Colon (tissue), 2 donors: Measurements from ENCODE around the gene EYA2.

ENCODE experiments used
- FAIRE-seq: peaks from 2 replicates; lab custom pipeline; 2012; peaks lifted over from hg19 to GRCh38; lab: Jason Lieb, UNC
- donor health status: control.
- donor health status: control.

The EYA2 gene

GRCh38 chr20:47036091-47036870, 141.6 kb downstream of the EYA2 start:
- no peak for FAIRE-seq

DNA sequence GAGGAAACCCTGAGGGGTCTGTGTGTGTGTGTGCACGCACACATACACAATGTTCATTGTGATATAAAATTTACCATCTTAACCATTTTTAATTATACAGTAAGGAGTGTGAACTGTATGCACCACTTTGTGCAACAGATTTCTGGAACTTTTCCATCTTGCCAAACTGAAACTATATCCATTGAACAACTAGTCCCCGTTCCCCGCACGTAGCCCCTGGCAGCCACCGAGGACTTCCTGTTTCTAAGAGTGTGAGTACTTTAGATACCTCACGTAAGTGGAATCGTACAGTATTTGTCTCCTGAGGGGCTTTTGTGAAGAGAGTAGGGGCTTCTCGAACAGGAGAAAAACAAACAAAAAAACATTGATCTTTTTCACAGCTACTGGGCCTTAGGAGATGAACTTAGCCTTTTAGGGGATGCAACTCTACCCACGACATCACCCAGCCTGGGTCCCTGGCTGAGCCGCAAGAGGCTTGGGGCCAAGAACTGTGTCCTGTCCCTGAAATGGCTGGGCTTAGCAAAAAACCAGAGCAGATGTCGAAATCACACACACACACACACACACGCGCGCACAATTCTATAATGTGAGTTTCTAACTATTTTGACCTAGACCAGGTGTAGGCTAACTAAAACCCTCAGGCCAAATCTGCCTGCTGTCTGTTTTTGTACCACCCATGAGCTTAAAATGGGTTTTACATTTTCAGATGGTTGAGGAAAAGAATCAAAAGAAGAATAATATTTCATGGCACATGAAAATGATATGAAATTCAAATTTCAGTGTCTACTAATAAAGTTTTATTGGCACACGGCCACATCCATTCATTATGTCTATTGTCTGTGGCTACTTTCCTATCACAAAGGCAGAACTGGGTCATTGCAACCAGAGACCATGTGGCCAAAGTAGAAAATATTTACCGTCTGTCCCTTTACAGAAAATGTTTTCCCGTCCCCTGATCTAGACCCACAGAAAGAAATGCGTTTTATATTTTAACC, 144.2 kb downstream of the EYA2 start:
- FAIRE-seq, result no peak

- FAIRE-seq, result no peak
These were observed 146.0 kb downstream of the EYA2 start for GRCh38 chr20:47040506-47041125.

DNA sequence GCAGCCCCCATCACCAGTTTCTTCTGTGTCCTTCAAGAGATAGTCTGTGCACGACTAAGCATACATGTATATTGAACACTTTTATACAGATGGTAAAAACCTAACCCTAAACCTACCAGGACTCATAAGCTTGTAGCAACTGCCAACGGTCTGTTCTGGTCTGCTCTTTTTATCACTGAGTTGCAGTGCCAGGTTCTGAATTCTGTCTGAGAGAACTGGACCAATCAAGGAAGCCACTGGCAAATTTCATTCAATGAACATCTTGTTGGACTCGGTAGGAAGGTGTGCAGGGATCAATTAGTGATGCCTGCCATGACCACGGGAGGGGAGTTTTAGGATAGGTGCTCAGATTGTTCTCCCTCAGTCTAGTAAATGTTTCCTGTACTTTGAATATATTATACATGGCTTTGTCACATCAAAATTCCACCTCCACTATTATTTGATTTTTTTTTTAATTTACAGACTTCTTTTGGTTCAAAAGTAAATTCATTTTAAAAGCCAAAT, 146.8 kb downstream of the EYA2 start:
- FAIRE-seq, result no peak

DNA sequence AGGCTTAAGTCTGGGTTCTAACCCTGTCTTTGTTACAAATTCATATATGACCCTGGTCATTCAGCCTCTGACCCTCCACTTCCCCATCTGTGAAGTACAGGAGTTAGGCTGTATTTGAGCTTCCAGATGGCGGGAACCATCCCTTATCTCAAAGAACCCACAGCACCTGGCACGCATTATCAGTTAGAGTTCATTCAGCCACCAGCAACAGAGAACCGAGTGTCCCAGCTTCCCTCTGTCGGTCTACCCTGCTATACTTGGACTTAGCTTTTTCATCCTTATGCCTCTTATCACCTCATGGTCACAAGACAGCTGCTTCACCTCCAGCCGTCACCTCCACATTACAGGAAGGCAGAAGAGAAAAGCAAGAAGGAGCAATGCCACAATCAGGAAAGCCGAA, 147.8 kb downstream of the EYA2 start:
- no peak for FAIRE-seq

- no peak for FAIRE-seq
These were observed 148.4 kb downstream of the EYA2 start for GRCh38 chr20:47043086-47043485.

DNA sequence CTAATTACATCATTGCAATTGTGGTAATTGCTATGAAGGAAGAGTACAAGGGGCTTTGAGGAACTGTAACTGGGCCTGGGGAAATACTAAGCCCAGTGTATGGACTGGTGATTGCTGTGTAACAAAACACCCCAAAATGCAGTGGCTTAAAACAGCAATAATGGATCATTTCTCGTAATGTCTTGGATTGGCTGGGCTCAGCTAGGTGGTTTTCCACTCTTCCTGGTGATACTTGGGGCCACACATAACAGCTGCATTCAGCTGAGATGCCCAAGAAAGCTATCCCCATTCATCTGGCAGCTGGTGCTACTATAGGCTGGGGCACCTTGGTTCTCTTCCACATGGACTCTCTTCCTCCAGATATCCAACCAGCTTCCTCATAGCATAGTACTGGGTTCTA, 150.3 kb downstream of the EYA2 start:
- no peak for FAIRE-seq

GRCh38 chr20:47048054-47048453, 153.4 kb downstream of the EYA2 start:
- FAIRE-seq, result no peak

DNA sequence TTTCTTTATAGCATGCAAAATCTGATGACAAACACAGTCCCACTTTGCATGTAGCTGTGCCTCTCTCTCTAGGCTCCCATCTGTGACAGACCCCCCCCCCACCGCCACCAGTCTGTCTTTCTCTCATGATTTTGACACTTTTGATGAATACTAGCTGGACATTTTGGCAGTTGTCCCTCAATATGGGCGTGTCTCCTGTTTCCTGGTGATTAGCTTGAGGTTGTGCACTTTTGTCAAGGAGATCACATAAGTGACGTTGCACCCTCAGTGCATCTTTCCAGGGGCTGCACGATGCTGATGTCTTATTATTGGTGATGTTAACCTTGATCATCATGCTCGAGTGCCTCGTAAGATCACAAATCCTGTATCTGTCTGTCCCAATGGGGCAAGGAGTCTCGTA, 155.1 kb downstream of the EYA2 start:
- no peak for FAIRE-seq

DNA sequence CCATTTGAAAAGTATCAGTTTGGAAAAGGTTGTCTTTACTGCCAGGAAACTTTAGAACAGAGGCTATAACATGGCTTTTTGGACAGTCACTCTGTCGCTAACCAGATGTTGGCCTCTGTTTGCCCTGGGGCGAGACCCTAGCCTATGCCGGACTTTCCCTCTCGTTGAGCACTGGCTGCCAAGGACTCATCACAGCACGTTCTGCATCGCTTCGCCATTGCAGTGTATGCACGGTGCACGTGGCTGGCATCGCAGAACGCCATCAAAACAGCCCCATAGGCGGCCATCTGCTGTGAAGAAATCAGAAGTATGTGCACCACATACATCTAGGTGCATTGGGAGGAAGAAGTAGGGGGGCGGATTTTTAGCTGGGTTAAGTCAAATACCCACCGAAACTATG, 156.4 kb downstream of the EYA2 start:
- FAIRE-seq, result no peak

GRCh38 chr20:47051936-47052526, 157.4 kb downstream of the EYA2 start:
- FAIRE-seq, result no peak

- no peak for FAIRE-seq
These were observed 159.9 kb downstream of the EYA2 start for GRCh38 chr20:47054506-47054905.

DNA sequence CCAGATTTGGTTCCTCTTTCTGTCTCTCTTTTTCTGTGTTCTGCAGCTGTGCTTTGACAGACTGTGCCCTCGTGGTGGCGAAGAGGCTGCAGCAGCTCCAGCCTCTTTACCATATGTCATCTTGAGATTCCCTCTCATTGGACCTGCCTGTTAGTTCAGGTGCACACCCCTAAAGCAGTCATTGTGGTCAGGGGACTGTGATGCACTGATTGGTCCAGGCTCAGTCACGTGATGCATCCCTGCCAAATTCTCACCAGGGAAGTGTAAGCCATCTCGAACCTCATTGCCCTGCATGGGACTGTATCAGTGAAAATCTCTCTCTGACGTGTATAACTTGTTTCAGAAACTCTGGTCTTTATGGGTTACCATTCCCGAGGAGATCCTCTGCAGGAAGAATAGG, 160.3 kb downstream of the EYA2 start:
- FAIRE-seq, result no peak

- FAIRE-seq, result no peak
These were observed 161.2 kb downstream of the EYA2 start for GRCh38 chr20:47055699-47056369.

DNA sequence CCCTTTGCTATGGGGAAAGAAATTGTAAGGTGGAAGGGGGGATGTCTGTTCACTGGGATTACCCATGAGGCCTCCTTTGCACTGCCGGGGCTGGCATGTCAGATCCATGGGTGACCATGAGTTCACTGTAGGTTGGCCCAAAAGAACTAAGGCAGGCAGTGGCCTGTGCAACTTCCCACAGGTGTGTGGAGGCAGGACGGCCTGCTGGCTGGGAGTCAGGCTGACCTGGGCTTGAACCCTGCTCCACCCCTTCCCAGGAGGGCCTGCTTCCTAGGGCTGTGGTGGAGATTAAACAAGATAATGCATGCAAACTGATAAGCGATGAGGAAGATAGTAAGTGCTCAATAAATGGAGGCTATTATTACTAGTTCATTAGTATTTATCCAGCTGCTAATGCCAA, 163.0 kb downstream of the EYA2 start:
- no peak for FAIRE-seq

DNA sequence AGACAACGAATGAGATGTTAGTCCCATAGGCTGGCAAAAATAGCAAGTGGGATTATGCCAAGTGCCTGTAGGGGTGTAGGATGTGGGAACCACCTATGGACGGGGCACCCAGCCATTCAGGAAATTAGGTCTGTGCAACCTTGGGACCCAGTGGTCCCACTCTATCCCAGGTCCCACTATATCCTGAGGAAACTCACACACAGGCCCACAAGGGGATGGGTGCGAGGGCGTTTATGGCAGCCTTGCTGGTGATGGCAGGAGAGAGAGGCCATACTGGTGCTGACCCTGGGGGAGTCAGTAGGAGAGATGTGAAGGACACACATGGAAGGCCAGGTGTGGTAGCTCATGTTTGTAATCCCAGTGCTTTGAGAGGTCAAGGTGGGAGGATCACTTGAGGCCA, 163.6 kb downstream of the EYA2 start:
- no peak for FAIRE-seq

- FAIRE-seq, result no peak
These were observed 164.9 kb downstream of the EYA2 start for GRCh38 chr20:47059536-47059935.

- FAIRE-seq, result no peak
These were observed 166.9 kb downstream of the EYA2 start for GRCh38 chr20:47061549-47061948.

DNA sequence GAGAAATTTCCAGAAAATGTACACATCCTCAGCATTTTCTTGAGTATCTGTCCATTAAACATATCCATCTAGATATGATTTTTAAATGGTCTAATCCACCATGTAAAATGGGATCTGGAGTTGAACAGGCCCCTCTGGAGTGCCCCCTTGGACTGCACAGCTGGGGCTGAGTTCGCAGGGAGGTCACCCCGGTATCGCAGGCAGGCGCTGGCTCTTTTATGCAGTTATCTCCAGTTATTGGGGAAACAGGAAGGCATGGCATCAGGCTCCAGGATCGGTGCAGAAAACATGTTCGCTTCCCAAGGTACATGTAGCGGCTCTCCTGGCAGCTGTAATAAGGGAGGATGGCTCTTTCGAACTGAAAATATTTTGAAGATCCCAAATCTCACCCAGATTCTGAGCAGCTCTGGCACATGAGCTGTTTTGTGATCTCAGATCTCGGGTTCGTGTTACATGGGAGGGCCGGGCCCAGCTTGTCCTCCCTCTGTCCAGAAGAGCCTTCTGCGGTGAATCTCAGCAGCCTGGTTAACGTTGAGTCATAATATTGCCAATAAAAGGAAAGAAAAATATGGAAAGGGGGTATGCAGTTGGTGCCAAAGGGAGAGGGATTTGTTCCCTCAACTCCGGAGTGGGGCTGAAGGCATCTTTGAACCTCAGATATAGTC, 167.7 kb downstream of the EYA2 start:
- FAIRE-seq, result no peak

DNA sequence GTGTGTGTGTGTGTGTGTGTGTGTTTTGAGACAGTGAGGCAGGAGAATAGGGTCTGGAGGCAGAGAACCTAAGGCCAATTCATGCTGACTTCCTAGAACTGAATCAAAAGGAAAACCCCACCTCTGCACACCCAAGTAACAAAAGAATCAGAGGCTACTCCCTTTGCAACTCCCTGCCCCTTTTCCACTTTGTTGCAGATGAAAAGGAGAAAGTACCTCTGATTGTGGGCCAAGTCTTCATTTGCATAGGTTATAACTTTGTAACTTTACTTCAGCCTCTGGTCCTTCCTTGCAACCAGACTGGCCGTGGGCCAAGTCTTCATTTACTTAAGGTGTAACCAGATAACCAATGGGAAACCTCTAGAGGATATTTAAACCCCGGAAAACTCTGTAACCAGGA, 168.8 kb downstream of the EYA2 start:
- no peak for FAIRE-seq

GRCh38 chr20:47063808-47064207, 169.2 kb downstream of the EYA2 start:
- no peak for FAIRE-seq
